ENCODE results near the gene WFDC6. TPM values are rescaled to one million over a fixed set of nuclear protein-coding genes. Genes with fewer than 3 reads are reported as not detected.

Gene WFDC6
- total and polyA plus RNA-seq, 3 experiments from 2014 or later, result not detected

GRCh38 chr20:45509091-45509490 is 30.2 kb downstream of the WFDC6 start:
- H3K27me3 Mint-ChIP-seq, result peaks cover 2 to 58% of the 10 kb centered on the region in 2 donors

DNA sequence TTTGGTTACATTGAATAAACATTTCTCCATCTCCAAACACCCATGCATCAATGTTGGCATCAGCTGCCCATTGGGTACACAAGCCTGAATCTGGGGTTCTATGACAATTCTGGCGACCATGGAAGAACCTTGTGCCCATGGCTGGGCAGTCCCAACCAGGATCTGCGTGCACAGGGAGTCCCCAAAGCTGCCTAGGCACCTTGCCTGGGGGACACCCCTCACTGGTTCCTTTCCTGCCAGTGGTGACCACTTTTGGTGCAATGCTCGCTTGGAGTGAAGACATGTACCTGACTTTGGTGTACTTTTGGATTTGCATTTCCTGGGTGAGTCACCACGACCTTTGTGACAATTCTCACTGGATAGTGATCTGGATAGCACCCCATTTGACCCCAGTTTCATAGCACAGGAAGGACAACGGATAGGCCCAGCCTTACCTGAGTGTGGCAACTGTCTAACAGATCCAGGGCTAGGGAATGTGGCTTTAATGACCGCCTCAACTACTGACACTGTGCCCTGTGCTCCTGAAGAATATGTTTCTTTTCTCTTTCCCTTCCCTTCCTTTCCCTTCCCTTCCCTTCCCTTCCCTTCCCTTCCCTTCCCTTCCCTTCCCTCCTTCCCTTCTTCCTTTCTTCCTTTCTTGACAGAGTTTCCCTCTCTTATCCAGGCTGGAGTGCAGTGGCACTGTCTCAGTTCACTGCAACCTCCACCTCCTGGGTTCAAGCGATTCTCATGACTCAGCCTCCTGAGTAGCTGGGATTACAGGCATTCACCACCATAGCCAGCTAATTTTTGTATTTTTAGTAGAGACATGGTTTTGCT is 31.0 kb downstream of the WFDC6 start:
- Mint-ChIP-seq H3K4me3 (no peak overlapping the region), H3K27ac (no peak overlapping the region), H3K9me3 (no peaks in the 10 kb centered on the region), H3K27me3 (peaks cover 2 to 63% of the 10 kb centered on the region in 2 donors), H3K4me1 (no peaks in the 10 kb centered on the region), H3K36me3 (no peaks in the 10 kb centered on the region)
- Histone ChIP-seq H3K27me3 (ENCODE audit: insufficient read depth, low read length, poor library complexity, severe bottlenecking) (no peaks in the 10 kb centered on the region), H3K4me1 (ENCODE audit: insufficient read depth, low read length) (no peaks in the 10 kb centered on the region), H3K36me3 (ENCODE audit: insufficient read depth, low read length) (no peaks in the 10 kb centered on the region), H3K27ac (ENCODE audit: low read depth, low read length) (no peak overlapping the region), H3K9me3 (ENCODE audit: low read length) (no peaks in the 10 kb centered on the region), H3K4me3 (ENCODE audit: low read length) (no peak overlapping the region)
- ChIA-PET CTCF (no interaction called here), POLR2A (no interaction called here)
- DNase-seq, result no peak

More at GRCh38 chr20:45509091-45509490, 30.2 kb downstream of the WFDC6 start:
- Mint-ChIP-seq H3K4me1 (no peaks in the 10 kb centered on the region), H3K36me3 (no peaks in the 10 kb centered on the region), H3K4me3 (no peak overlapping the region), H3K27ac (no peak overlapping the region), H3K9me3 (no peaks in the 10 kb centered on the region)
- no peak overlapping the region for H3K27ac ChIP-seq (ENCODE audit: low read depth, low read length)
- POLR2A ChIA-PET, result no interaction called here
- no peak for DNase-seq
- CTCF ChIA-PET, result no interaction called here
- H3K27me3 ChIP-seq (ENCODE audit: insufficient read depth, low read length, poor library complexity, severe bottlenecking), result no peaks in the 10 kb centered on the region
- no peaks in the 10 kb centered on the region for H3K4me1 ChIP-seq (ENCODE audit: insufficient read depth, low read length)
- no peaks in the 10 kb centered on the region for H3K9me3 ChIP-seq (ENCODE audit: low read length)
- H3K36me3 ChIP-seq (ENCODE audit: insufficient read depth, low read length), result no peaks in the 10 kb centered on the region
- no peak overlapping the region for H3K4me3 ChIP-seq (ENCODE audit: low read length)

DNA sequence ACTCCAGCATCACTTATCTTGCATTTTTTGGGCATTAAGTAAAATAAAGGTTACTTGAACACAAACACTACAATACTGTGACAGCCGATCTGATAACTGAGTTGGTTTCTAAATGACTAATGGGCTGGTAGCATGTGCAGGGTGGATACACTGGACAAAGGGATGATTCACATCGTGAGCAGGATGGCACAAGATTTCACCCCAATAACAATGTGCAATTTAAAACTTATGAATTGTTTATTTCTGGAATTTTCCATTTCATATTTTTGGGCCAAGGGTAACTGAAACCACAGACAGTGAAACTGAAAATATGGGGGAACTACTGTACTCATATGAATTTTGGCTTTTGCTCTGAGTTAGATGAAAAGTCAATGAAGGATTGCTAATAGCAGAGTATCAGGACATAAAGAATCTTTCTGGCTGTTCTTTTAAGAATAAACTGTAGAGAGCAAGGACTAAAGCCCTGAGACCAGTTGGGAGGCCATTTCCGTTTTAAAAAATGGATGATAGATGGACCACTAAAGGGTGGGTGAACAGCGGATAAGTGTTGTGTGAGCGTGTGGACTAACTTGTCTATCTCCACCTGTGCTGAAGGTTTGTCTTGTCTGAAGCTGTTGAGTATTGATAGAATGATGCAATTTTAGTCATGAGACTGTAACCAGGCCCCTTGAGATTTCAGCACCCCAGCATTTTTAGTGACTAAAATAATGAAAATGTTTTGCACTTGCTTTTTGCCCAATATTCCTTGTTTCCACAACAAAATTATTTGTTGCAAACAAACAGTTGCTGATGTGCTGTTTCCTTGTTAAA is 32.1 kb downstream of the WFDC6 start:
- H3K4me1 ChIP-seq (ENCODE audit: insufficient read depth, low read length), result no peaks in the 10 kb centered on the region
- POLR2A ChIA-PET, result no interaction called here
- no peaks in the 10 kb centered on the region for H3K36me3 Mint-ChIP-seq
- no peaks in the 10 kb centered on the region for H3K36me3 ChIP-seq (ENCODE audit: insufficient read depth, low read length)
- peaks cover 2 to 60% of the 10 kb centered on the region in 2 donors for H3K27me3 Mint-ChIP-seq
- H3K4me3 ChIP-seq (ENCODE audit: low read length), result no peak overlapping the region
- no peaks in the 10 kb centered on the region for H3K4me1 Mint-ChIP-seq
- no peak overlapping the region for H3K4me3 Mint-ChIP-seq
- CTCF ChIA-PET, result no interaction called here
- no peaks in the 10 kb centered on the region for H3K9me3 ChIP-seq (ENCODE audit: low read length)
- no peaks in the 10 kb centered on the region for H3K9me3 Mint-ChIP-seq
- H3K27ac ChIP-seq (ENCODE audit: low read depth, low read length), result no peak overlapping the region
- H3K27ac Mint-ChIP-seq, result no peak overlapping the region
- no peaks in the 10 kb centered on the region for H3K27me3 ChIP-seq (ENCODE audit: insufficient read depth, low read length, poor library complexity, severe bottlenecking)
- no peak for DNase-seq

DNA sequence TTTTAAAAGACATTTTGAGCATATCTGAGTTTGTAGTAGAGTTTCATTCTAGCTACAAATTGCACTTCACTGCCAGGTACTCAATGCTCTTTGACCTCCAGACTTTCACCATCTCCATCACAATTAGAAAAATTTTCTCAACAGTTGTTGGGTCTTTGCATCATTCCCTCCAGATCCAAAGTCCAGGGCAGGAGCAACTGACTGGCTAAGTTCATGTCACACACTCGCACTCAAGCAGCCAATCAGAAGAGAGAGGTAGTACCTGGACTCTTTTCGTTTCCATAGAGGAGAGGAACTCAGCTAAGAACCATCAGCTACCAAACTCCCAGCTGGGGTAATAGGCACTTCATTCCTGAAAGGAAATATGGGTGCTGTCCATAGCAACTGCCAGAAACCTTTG is 32.9 kb downstream of the WFDC6 start:
- no peaks in the 10 kb centered on the region for H3K9me3 Mint-ChIP-seq
- no peak overlapping the region for H3K27ac ChIP-seq (ENCODE audit: low read depth, low read length)
- no peaks in the 10 kb centered on the region for H3K27me3 ChIP-seq (ENCODE audit: insufficient read depth, low read length, poor library complexity, severe bottlenecking)
- H3K27me3 Mint-ChIP-seq, result peaks cover 5 to 64% of the 10 kb centered on the region in 2 donors
- H3K4me3 Mint-ChIP-seq, result no peak overlapping the region
- no peaks in the 10 kb centered on the region for H3K4me1 ChIP-seq (ENCODE audit: insufficient read depth, low read length)
- no peak overlapping the region for H3K4me3 ChIP-seq (ENCODE audit: low read length)
- POLR2A ChIA-PET, result no interaction called here
- DNase-seq, result no peak
- no peaks in the 10 kb centered on the region for H3K4me1 Mint-ChIP-seq
- no peak overlapping the region for H3K27ac Mint-ChIP-seq
- no peaks in the 10 kb centered on the region for H3K9me3 ChIP-seq (ENCODE audit: low read length)
- no peaks in the 10 kb centered on the region for H3K36me3 ChIP-seq (ENCODE audit: insufficient read depth, low read length)
- H3K36me3 Mint-ChIP-seq, result no peaks in the 10 kb centered on the region
- CTCF ChIA-PET, result no interaction called here

- no peaks in the 10 kb centered on the region for H3K4me1 ChIP-seq (ENCODE audit: insufficient read depth, low read length)
- POLR2A ChIA-PET, result no interaction called here
- Mint-ChIP-seq H3K9me3 (no peaks in the 10 kb centered on the region), H3K4me1 (no peaks in the 10 kb centered on the region), H3K36me3 (no peaks in the 10 kb centered on the region), H3K27ac (no peak overlapping the region), H3K27me3 (peaks cover 17 to 61% of the 10 kb centered on the region in 2 donors), H3K4me3 (no peak overlapping the region)
- no peak for DNase-seq
- no peaks in the 10 kb centered on the region for H3K36me3 ChIP-seq (ENCODE audit: insufficient read depth, low read length)
- H3K27me3 ChIP-seq (ENCODE audit: insufficient read depth, low read length, poor library complexity, severe bottlenecking), result no peaks in the 10 kb centered on the region
- no peak overlapping the region for H3K4me3 ChIP-seq (ENCODE audit: low read length)
- CTCF ChIA-PET, result no interaction called here
- no peak overlapping the region for H3K27ac ChIP-seq (ENCODE audit: low read depth, low read length)
- no peaks in the 10 kb centered on the region for H3K9me3 ChIP-seq (ENCODE audit: low read length)
These were observed 35.9 kb downstream of the WFDC6 start for GRCh38 chr20:45503403-45503802.

- CTCF ChIA-PET, result no interaction called here
- H3K9me3 Mint-ChIP-seq, result no peaks in the 10 kb centered on the region
- no peaks in the 10 kb centered on the region for H3K36me3 ChIP-seq (ENCODE audit: insufficient read depth, low read length)
- peaks cover 17 to 55% of the 10 kb centered on the region in 2 donors for H3K27me3 Mint-ChIP-seq
- no peak overlapping the region for H3K4me3 ChIP-seq (ENCODE audit: low read length)
- POLR2A ChIA-PET, result no interaction called here
- no peaks in the 10 kb centered on the region for H3K4me1 ChIP-seq (ENCODE audit: insufficient read depth, low read length)
- H3K9me3 ChIP-seq (ENCODE audit: low read length), result no peaks in the 10 kb centered on the region
- DNase-seq, result no peak
- no peaks in the 10 kb centered on the region for H3K27me3 ChIP-seq (ENCODE audit: insufficient read depth, low read length, poor library complexity, severe bottlenecking)
- H3K27ac ChIP-seq (ENCODE audit: low read depth, low read length), result no peak overlapping the region
- H3K4me3 Mint-ChIP-seq, result no peak overlapping the region
- no peak overlapping the region for H3K27ac Mint-ChIP-seq
- H3K36me3 Mint-ChIP-seq, result no peaks in the 10 kb centered on the region
- H3K4me1 Mint-ChIP-seq, result no peaks in the 10 kb centered on the region
These were observed 36.7 kb downstream of the WFDC6 start for GRCh38 chr20:45502561-45502960.

- no peaks in the 10 kb centered on the region for H3K4me1 Mint-ChIP-seq
- no peak overlapping the region for H3K4me3 Mint-ChIP-seq
- Histone ChIP-seq H3K9me3 (ENCODE audit: low read length) (no peaks in the 10 kb centered on the region), H3K36me3 (ENCODE audit: insufficient read depth, low read length) (no peaks in the 10 kb centered on the region), H3K27ac (ENCODE audit: low read depth, low read length) (no peak overlapping the region), H3K4me1 (ENCODE audit: insufficient read depth, low read length) (no peaks in the 10 kb centered on the region), H3K4me3 (ENCODE audit: low read length) (no peak overlapping the region), H3K27me3 (ENCODE audit: insufficient read depth, low read length, poor library complexity, severe bottlenecking) (no peaks in the 10 kb centered on the region)
- no peaks in the 10 kb centered on the region for H3K9me3 Mint-ChIP-seq
- DNase-seq, result no peak
- no peaks in the 10 kb centered on the region for H3K36me3 Mint-ChIP-seq
- ChIA-PET POLR2A (no interaction called here), CTCF (no interaction called here)
- peaks cover 17 to 50% of the 10 kb centered on the region in 2 donors for H3K27me3 Mint-ChIP-seq
- H3K27ac Mint-ChIP-seq, result no peak overlapping the region
These were observed 37.7 kb downstream of the WFDC6 start for GRCh38 chr20:45501600-45501999.

- Mint-ChIP-seq H3K36me3 (no peaks in the 10 kb centered on the region), H3K4me3 (no peak overlapping the region), H3K27ac (no peak overlapping the region), H3K4me1 (no peaks in the 10 kb centered on the region), H3K27me3 (peaks cover 15 to 42% of the 10 kb centered on the region in 2 donors), H3K9me3 (no peaks in the 10 kb centered on the region)
- H3K27me3 ChIP-seq (ENCODE audit: insufficient read depth, low read length, poor library complexity, severe bottlenecking), result no peaks in the 10 kb centered on the region
- no peak overlapping the region for H3K27ac ChIP-seq (ENCODE audit: low read depth, low read length)
- POLR2A ChIA-PET, result no interaction called here
- CTCF ChIA-PET, result no interaction called here
- H3K4me1 ChIP-seq (ENCODE audit: insufficient read depth, low read length), result no peaks in the 10 kb centered on the region
- no peak for DNase-seq
- no peak overlapping the region for H3K4me3 ChIP-seq (ENCODE audit: low read length)
- no peaks in the 10 kb centered on the region for H3K9me3 ChIP-seq (ENCODE audit: low read length)
- no peaks in the 10 kb centered on the region for H3K36me3 ChIP-seq (ENCODE audit: insufficient read depth, low read length)
These were observed 39.3 kb downstream of the WFDC6 start for GRCh38 chr20:45500022-45500421.

Measured in CD8-positive, alpha-beta memory T cell (primary cell).